Ovary (tissue), 9 donors: Measurements from ENCODE around the gene ALDH9A1. TPM values are rescaled to one million over a fixed set of nuclear protein-coding genes. Genes with fewer than 3 reads are reported as not detected.

Experiments used
- DNase-seq, 5 donors: peaks; one replicate each; pipeline ENCODE4 v3.0.0-alpha.2; 2019 to 2020
- H3K27ac ChIP-seq, 2 donors: fragments of 200-600 bp; one replicate each; pipeline versions ENCODE4 v1.5.1 to v1.8.0; 2019 to 2022
- H3K27me3 ChIP-seq: fragments of 200-600 bp; one replicate; pipeline ENCODE4 v1.8.0; 2022
- H3K36me3 ChIP-seq: fragments of 200-600 bp; sonication (generic); one replicate; pipeline ENCODE4 v1.5.1; 2019
- H3K4me1 ChIP-seq: one replicate; pipeline ENCODE4 v1.8.1; 2013; ENCODE audit warnings: mild to moderate bottlenecking, moderate library complexity; ENCODE audit not compliant: insufficient read depth
- H3K4me3 ChIP-seq: fragments of 200-600 bp; sonication (generic); one replicate; pipeline ENCODE4 v1.5.1; 2017
- H3K9me3 ChIP-seq, 2 donors: fragments of 200-600 bp in 1 of 2; sonication (generic) in 1 of 2; one replicate each; pipeline versions ENCODE4 v1.5.1 to v1.8.1; 2013 to 2019; ENCODE audit warnings: mild to moderate bottlenecking in 1 of 2, moderate library complexity in 1 of 2
- EP300 ChIP-seq: sonication (generic); formaldehyde crosslinking; IDR thresholded peaks from one replicate; pipeline ENCODE4 v1.6.1; 2017; ENCODE audit warnings: antibody characterized with exemption
- POLR2A ChIP-seq: fragments of 450-650 bp; IDR thresholded peaks from one replicate; pipeline ENCODE4 v1.6.1; 2017; ENCODE audit warnings: antibody characterized with exemption, mild to moderate bottlenecking, moderate library complexity
- WGBS, 3 donors: extraction: QIAGEN DNeasy Blood & Tissue Kit in 1 of 3; methylation state at CpG; one replicate each; pipeline versions ENCODE4 v1.1.5 to v1.1.7; 2013 to 2017; 5-methylcytosine and 5-hydroxymethylcytosine counted together
- intact Hi-C, 4 donors: fragments of 100-400 bp; cut with DNase I; formaldehyde crosslinking; loops; one replicate each; pipeline versions ENCODE4 v1.11.0 to v1.15.1; 2022 to 2023
- polyA plus RNA-seq, 2 donors: library from polyadenylated mRNA; stranded (reverse); fragments of 200-250 nt in 1 of 2; fragments of 350-450 nt in 1 of 2; fragmentation: Illumina TruSeq in 1 of 2; extraction: RNeasy Lipid Tissue Mini Kit (QIAGEN cat#74804) in 1 of 2; gene quantifications; one replicate each; pipeline ENCODE4 v1.2.3, GENCODE V29; 2013 to 2014
- total RNA-seq, 7 donors: library from RNA; depleted of rRNA in 2 of 7; stranded (reverse); fragments of >200 nt in 2 of 7; fragmentation: NEBNext Ultra II Directional in 3 of 7; extraction: Animal tissue kit (Norgen Biotek cat#: 25700) in 3 of 7; gene quantifications; one replicate each; pipeline versions ENCODE4 v1.1.0 to v1.2.4, GENCODE V29; 2016 to 2023
- TF ChIP-seq, protein P1 (sequence below), 3 donors: fragments of 450-650 bp in 2 of 3; fragments of 200-600 bp in 1 of 3; IDR thresholded peaks; one replicate each; pipeline versions ENCODE4 v1.5.1 to v1.8.0; 2016 to 2022; ENCODE audit warnings: antibody characterized with exemption in 3 of 3, mild to moderate bottlenecking in 1 of 3
- donor health status: DM: no; HTN: no; CAD: no; lungs with moderate emphysema.
- donor health status: DM: no; HTN: no; CAD: no.
- donor health status: Bipolar disorder and iron deficiency.
- donor health status: DM: yes; HTN: yes; CAD: no.
- donor health status: DM: no; HTN: no; CAD: no.
- donor health status: DM: yes; HTN: yes; CAD: no.

Gene ALDH9A1
- total and polyA plus RNA-seq, 9 donors: 38.7 to 174 (median 64.2) TPM

DNA sequence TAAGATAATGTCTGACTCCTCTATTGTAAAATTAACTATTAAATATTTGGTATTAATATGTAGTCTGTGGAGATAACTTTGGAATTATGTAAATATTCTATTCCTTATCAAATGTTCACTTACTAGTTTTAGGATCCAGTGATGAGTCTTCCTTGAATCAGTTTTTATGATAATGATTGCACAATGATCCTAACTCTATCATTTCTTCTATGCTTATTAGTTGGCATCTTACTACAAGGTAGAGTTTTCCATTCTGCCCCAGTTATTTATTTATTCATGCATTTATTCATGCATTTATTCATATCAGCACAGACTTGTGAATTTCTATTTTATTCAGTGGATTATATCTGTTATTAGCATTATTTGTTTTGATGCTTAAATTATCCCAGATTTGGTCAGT is 74.7 kb downstream of the ALDH9A1 start:
- Histone ChIP-seq H3K9me3 (no peaks in the 10 kb centered on the region), H3K4me3 (no peak overlapping the region), H3K27ac (no peak overlapping the region), H3K36me3 (no peaks in the 10 kb centered on the region), H3K27me3 (no peaks in the 10 kb centered on the region), H3K4me1 (no peaks in the 10 kb centered on the region)
- no peak for TF ChIP-seq EP300
- TF ChIP-seq POLR2A: no peak
- TF ChIP-seq, protein P1, sequence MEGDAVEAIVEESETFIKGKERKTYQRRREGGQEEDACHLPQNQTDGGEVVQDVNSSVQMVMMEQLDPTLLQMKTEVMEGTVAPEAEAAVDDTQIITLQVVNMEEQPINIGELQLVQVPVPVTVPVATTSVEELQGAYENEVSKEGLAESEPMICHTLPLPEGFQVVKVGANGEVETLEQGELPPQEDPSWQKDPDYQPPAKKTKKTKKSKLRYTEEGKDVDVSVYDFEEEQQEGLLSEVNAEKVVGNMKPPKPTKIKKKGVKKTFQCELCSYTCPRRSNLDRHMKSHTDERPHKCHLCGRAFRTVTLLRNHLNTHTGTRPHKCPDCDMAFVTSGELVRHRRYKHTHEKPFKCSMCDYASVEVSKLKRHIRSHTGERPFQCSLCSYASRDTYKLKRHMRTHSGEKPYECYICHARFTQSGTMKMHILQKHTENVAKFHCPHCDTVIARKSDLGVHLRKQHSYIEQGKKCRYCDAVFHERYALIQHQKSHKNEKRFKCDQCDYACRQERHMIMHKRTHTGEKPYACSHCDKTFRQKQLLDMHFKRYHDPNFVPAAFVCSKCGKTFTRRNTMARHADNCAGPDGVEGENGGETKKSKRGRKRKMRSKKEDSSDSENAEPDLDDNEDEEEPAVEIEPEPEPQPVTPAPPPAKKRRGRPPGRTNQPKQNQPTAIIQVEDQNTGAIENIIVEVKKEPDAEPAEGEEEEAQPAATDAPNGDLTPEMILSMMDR (IDR thresholded peaks at IDR 0.05): no peak
- no peak for DNase-seq
- intact Hi-C loops: no loop called here

GRCh38 chr1:165619647-165620151 is 78.7 kb downstream of the ALDH9A1 start:
- Histone ChIP-seq H3K9me3 (no peaks in the 10 kb centered on the region), H3K27me3 (no peaks in the 10 kb centered on the region), H3K36me3 (no peaks in the 10 kb centered on the region), H3K4me1 (no peaks in the 10 kb centered on the region), H3K27ac (no peak overlapping the region), H3K4me3 (no peak overlapping the region)
- 21 to 47% (median 36%) methylated on average over 1 of the region's 1 CpG for WGBS, 3 donors
- DNase-seq: no peak
- TF ChIP-seq EP300: no peak
- TF ChIP-seq, protein P1 (IDR thresholded peaks at IDR 0.05): no peak
- no peak for TF ChIP-seq POLR2A
- intact Hi-C loops: no loop called here

GRCh38 chr1:165616987-165617546 is 81.3 kb downstream of the ALDH9A1 start:
- no peak for DNase-seq
- no peak for TF ChIP-seq POLR2A
- TF ChIP-seq EP300: no peak
- TF ChIP-seq, protein P1 (IDR thresholded peaks at IDR 0.05): no peak
- WGBS, 3 donors: 89 to 92% (median 89%) methylated on average over 8 of the region's 8 CpGs
- no peaks in the 10 kb centered on the region for H3K9me3 ChIP-seq
- H3K27me3 ChIP-seq: no peaks in the 10 kb centered on the region
- no peaks in the 10 kb centered on the region for H3K4me1 ChIP-seq
- H3K4me3 ChIP-seq: no peak overlapping the region
- intact Hi-C loops: no loop called here
- H3K27ac ChIP-seq: no peak overlapping the region
- H3K36me3 ChIP-seq: no peaks in the 10 kb centered on the region

- no peaks in the 10 kb centered on the region for H3K27me3 ChIP-seq
- no peaks in the 10 kb centered on the region for H3K4me1 ChIP-seq
- intact Hi-C loops: no loop called here
- H3K27ac ChIP-seq: no peak overlapping the region
- H3K4me3 ChIP-seq: no peak overlapping the region
- 57 to 71% (median 64%) methylated on average over 1 of the region's 1 CpG for WGBS, 3 donors
- H3K9me3 ChIP-seq: no peaks in the 10 kb centered on the region
- TF ChIP-seq POLR2A (no peak), EP300 (no peak)
- TF ChIP-seq, protein P1 (IDR thresholded peaks at IDR 0.05): no peak
- DNase-seq: no peak
- H3K36me3 ChIP-seq: no peaks in the 10 kb centered on the region
Observed at GRCh38 chr1:165616054-165616612, 82.2 kb downstream of the ALDH9A1 start.

Other genes starting within 250 kb of the ALDH9A1 start
- not detected for gene LRRC52, start 154.6 kb downstream of the ALDH9A1 start, total RNA-seq
- not detected for gene LRRC52, start 154.6 kb downstream of the ALDH9A1 start, polyA plus RNA-seq
- gene MGST3, start 67.3 kb downstream of the ALDH9A1 start, total RNA-seq: 100 to 1,000 TPM; 137 to 167 (median 158) TPM
- 100 to 1,000 TPM; 193 to 238 TPM for gene MGST3, start 67.3 kb downstream of the ALDH9A1 start, polyA plus RNA-seq
- gene TMCO1, start 70.3 kb upstream of the ALDH9A1 start, total RNA-seq: 10 to 100 TPM; 38.5 to 77.7 (median 58.5) TPM
- gene TMCO1, start 70.3 kb upstream of the ALDH9A1 start, polyA plus RNA-seq: 100 to 1,000 TPM in 1 of 2 donors, 10 to 100 TPM in 1; 60.5 to 142 TPM
- 10 to 100 TPM; 13.2 to 22.7 (median 17.1) TPM for gene UCK2, start 129.1 kb upstream of the ALDH9A1 start, total RNA-seq
- 10 to 100 TPM in 1 of 2 donors, 1 to 10 TPM in 1; 7.3 to 12.8 TPM for gene UCK2, start 129.1 kb upstream of the ALDH9A1 start, polyA plus RNA-seq